ENCODE measurements around the gene RAB11FIP5. TPM values are rescaled to one million over a fixed set of nuclear protein-coding genes. Genes with fewer than 3 reads are reported as not detected.

RAB11FIP5 gene
- total RNA-seq, 1 donor from 2014 or later, result 21.8 TPM

- no peak overlapping the region for H3K27ac ChIP-seq (replicated peaks)
- no peak for TF ChIP-seq CTCF (IDR thresholded peaks at IDR 0.05; ENCODE audit: borderline replicate concordance)
- H3K4me3 ChIP-seq, result no peak overlapping the region
- peaks cover 53% of the 10 kb centered on the region for H3K4me1 ChIP-seq
- DNase-seq, result no peak
- H3K36me3 ChIP-seq, result peaks cover 20% of the 10 kb centered on the region
- intact Hi-C loops (cut with micrococcal nuclease), result loop anchor here (5.0 kb wide), 1 partner anchor 74 kb away; no protein-coding TSS in a partner anchor
- H3K9me3 ChIP-seq (replicated peaks), result no peaks in the 10 kb centered on the region
- H3K27me3 ChIP-seq (ENCODE audit: low read depth), result no peaks in the 10 kb centered on the region
Observed at GRCh38 chr2:73088211-73088610, 24.5 kb downstream of the RAB11FIP5 start.

- Histone ChIP-seq H3K4me1 (peaks cover 44% of the 10 kb centered on the region), H3K9me3 (replicated peaks) (no peaks in the 10 kb centered on the region), H3K4me3 (no peak overlapping the region), H3K36me3 (peaks cover 20% of the 10 kb centered on the region), H3K27ac (replicated peaks) (no peak overlapping the region), H3K27me3 (ENCODE audit: low read depth) (no peaks in the 10 kb centered on the region)
- TF ChIP-seq CTCF (IDR thresholded peaks at IDR 0.05; ENCODE audit: borderline replicate concordance), result no peak
- intact Hi-C loops (cut with micrococcal nuclease), result loop anchor here (5.0 kb wide), 1 partner anchor 75 kb away; no protein-coding TSS in a partner anchor
- DNase-seq, result no peak
Observed at GRCh38 chr2:73087311-73087710, 25.4 kb downstream of the RAB11FIP5 start.

- Histone ChIP-seq H3K27ac (replicated peaks) (no peak overlapping the region), H3K9me3 (replicated peaks) (no peaks in the 10 kb centered on the region), H3K4me3 (no peak overlapping the region), H3K4me1 (peaks cover 30% of the 10 kb centered on the region), H3K27me3 (ENCODE audit: low read depth) (no peaks in the 10 kb centered on the region), H3K36me3 (peaks cover 25% of the 10 kb centered on the region)
- DNase-seq, result peak; percentile 84
- TF ChIP-seq CTCF (IDR thresholded peaks at IDR 0.05; ENCODE audit: borderline replicate concordance), result peak; percentile 97
- intact Hi-C loops (cut with micrococcal nuclease), result loop anchor here (5.0 kb wide), 1 partner anchor 77 kb away; no protein-coding TSS in a partner anchor
Observed at GRCh38 chr2:73085691-73086090, 27.1 kb downstream of the RAB11FIP5 start.

- Histone ChIP-seq H3K27ac (replicated peaks) (no peak overlapping the region), H3K9me3 (replicated peaks) (no peaks in the 10 kb centered on the region), H3K36me3 (peaks cover 32% of the 10 kb centered on the region), H3K4me1 (peaks cover 22% of the 10 kb centered on the region), H3K27me3 (ENCODE audit: low read depth) (no peaks in the 10 kb centered on the region), H3K4me3 (no peak overlapping the region)
- intact Hi-C loops (cut with micrococcal nuclease), result loop anchor here (5.0 kb wide), 1 partner anchor 77 kb away; no protein-coding TSS in a partner anchor
- DNase-seq, result no peak
- TF ChIP-seq CTCF (IDR thresholded peaks at IDR 0.05; ENCODE audit: borderline replicate concordance), result no peak
Observed at GRCh38 chr2:73084971-73085370, 27.8 kb downstream of the RAB11FIP5 start.

- Histone ChIP-seq H3K4me3 (no peak overlapping the region), H3K27ac (replicated peaks) (no peak overlapping the region), H3K27me3 (ENCODE audit: low read depth) (no peaks in the 10 kb centered on the region), H3K9me3 (replicated peaks) (no peaks in the 10 kb centered on the region), H3K4me1 (peaks cover 14% of the 10 kb centered on the region), H3K36me3 (peaks cover 39% of the 10 kb centered on the region)
- DNase-seq, result no peak
- intact Hi-C loops (cut with micrococcal nuclease), result no loop called here
- no peak for TF ChIP-seq CTCF (IDR thresholded peaks at IDR 0.05; ENCODE audit: borderline replicate concordance)
Observed at GRCh38 chr2:73083886-73084800, 28.6 kb downstream of the RAB11FIP5 start.
